Brain microvascular endothelial cell (primary cell): ENCODE measurements around the gene CR1.
A peak's percentile ranks its signal among the peaks of the same experiment; 100 is the strongest.
"Not testable (repeated sequence)": the region's sequence is repeated elsewhere in the genome, so short reads cannot be mapped to it uniquely, and the experiment has no call there.

ENCODE experiments used
- DNase-seq: peaks from one replicate; pipeline ENCODE4 v3.0.0-alpha.2; 2020
- H3K27ac ChIP-seq: fragments of 250-450 bp; sonication (Bioruptor Pico); 2 replicates; pipeline ENCODE4 v1.5.1; 2020; ENCODE audit warnings: mild to moderate bottlenecking, moderate library complexity
- H3K27me3 ChIP-seq: fragments of 250-450 bp; sonication (Bioruptor Pico); replicated peaks from 2 replicates; pipeline ENCODE4 v1.5.1; 2020; ENCODE audit warnings: mild to moderate bottlenecking
- H3K36me3 ChIP-seq: fragments of 250-450 bp; sonication (Bioruptor Pico); replicated peaks from 2 replicates; pipeline ENCODE4 v1.5.1; 2020; ENCODE audit warnings: mild to moderate bottlenecking
- H3K4me3 ChIP-seq: 2 replicates; pipeline ENCODE4 v1.5.1; 2011; ENCODE audit warnings: low read depth, mild to moderate bottlenecking, control low read depth, low read length, moderate library complexity
- in situ Hi-C: cut with HindIII; loops from 2 replicates; pipeline ENCODE4 v1.10.0; 2017; ENCODE audit warnings: low sequenced_read_pairs, low pct_ligation_motif_present
- TF ChIP-seq, protein P1 (sequence below): IDR thresholded peaks from 2 replicates; pipeline ENCODE4 v1.5.1; 2011; ENCODE audit warnings: low read depth, mild to moderate bottlenecking, moderate library complexity, low read length, control low read depth, inconsistent platforms; ENCODE audit errors: missing control alignments

Gene CR1

GRCh38 chr1:207669528-207670009 is 173.6 kb downstream of the CR1 start:
- no peak for DNase-seq
- H3K4me3 ChIP-seq = no peak overlapping the region
- TF ChIP-seq, protein P1, sequence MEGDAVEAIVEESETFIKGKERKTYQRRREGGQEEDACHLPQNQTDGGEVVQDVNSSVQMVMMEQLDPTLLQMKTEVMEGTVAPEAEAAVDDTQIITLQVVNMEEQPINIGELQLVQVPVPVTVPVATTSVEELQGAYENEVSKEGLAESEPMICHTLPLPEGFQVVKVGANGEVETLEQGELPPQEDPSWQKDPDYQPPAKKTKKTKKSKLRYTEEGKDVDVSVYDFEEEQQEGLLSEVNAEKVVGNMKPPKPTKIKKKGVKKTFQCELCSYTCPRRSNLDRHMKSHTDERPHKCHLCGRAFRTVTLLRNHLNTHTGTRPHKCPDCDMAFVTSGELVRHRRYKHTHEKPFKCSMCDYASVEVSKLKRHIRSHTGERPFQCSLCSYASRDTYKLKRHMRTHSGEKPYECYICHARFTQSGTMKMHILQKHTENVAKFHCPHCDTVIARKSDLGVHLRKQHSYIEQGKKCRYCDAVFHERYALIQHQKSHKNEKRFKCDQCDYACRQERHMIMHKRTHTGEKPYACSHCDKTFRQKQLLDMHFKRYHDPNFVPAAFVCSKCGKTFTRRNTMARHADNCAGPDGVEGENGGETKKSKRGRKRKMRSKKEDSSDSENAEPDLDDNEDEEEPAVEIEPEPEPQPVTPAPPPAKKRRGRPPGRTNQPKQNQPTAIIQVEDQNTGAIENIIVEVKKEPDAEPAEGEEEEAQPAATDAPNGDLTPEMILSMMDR = no peak
- no peaks in the 10 kb centered on the region for H3K36me3 ChIP-seq
- peaks cover 41% of the 10 kb centered on the region for H3K27me3 ChIP-seq
- in situ Hi-C loops = no loop called here
- H3K27ac ChIP-seq = no peak overlapping the region

GRCh38 chr1:207670192-207670591 is 174.2 kb downstream of the CR1 start:
- DNase-seq = no peak
- H3K27ac ChIP-seq = no peak overlapping the region
- in situ Hi-C loops = no loop called here
- no peaks in the 10 kb centered on the region for H3K36me3 ChIP-seq
- H3K4me3 ChIP-seq = no peak overlapping the region
- TF ChIP-seq, protein P1 = no peak
- H3K27me3 ChIP-seq = peaks cover 41% of the 10 kb centered on the region

GRCh38 chr1:207670997-207671396 is 175.0 kb downstream of the CR1 start:
- Histone ChIP-seq H3K27ac (no peak overlapping the region), H3K4me3 (no peak overlapping the region), H3K27me3 (peaks cover 41% of the 10 kb centered on the region), H3K36me3 (no peaks in the 10 kb centered on the region)
- in situ Hi-C loops = no loop called here
- TF ChIP-seq, protein P1 = no peak
- no peak for DNase-seq

GRCh38 chr1:207672522-207673130 is 176.7 kb downstream of the CR1 start:
- in situ Hi-C loops = no loop called here
- peak; percentile 25 for DNase-seq
- H3K27me3 ChIP-seq = peaks cover 38% of the 10 kb centered on the region
- H3K27ac ChIP-seq = no peak overlapping the region
- H3K4me3 ChIP-seq = no peak overlapping the region
- no peaks in the 10 kb centered on the region for H3K36me3 ChIP-seq
- TF ChIP-seq, protein P1 = peak; percentile 57

GRCh38 chr1:207673399-207673798 is 177.4 kb downstream of the CR1 start:
- Histone ChIP-seq H3K36me3 (no peaks in the 10 kb centered on the region), H3K27me3 (peaks cover 31% of the 10 kb centered on the region), H3K4me3 (no peak overlapping the region), H3K27ac (no peak overlapping the region)
- DNase-seq = no peak
- TF ChIP-seq, protein P1 = no peak
- in situ Hi-C loops = no loop called here

- TF ChIP-seq, protein P1 = no peak
- no peaks in the 10 kb centered on the region for H3K36me3 ChIP-seq
- no peak overlapping the region for H3K27ac ChIP-seq
- in situ Hi-C loops = no loop called here
- H3K4me3 ChIP-seq = no peak overlapping the region
- H3K27me3 ChIP-seq = peaks cover 9% of the 10 kb centered on the region
- DNase-seq = no peak
These were observed 180.2 kb downstream of the CR1 start for GRCh38 chr1:207676153-207676552.

- DNase-seq = peak; percentile 71
- in situ Hi-C loops = not testable (repeated sequence)
These were observed 184.8 kb downstream of the CR1 start for GRCh38 chr1:207680590-207681388.

DNA sequence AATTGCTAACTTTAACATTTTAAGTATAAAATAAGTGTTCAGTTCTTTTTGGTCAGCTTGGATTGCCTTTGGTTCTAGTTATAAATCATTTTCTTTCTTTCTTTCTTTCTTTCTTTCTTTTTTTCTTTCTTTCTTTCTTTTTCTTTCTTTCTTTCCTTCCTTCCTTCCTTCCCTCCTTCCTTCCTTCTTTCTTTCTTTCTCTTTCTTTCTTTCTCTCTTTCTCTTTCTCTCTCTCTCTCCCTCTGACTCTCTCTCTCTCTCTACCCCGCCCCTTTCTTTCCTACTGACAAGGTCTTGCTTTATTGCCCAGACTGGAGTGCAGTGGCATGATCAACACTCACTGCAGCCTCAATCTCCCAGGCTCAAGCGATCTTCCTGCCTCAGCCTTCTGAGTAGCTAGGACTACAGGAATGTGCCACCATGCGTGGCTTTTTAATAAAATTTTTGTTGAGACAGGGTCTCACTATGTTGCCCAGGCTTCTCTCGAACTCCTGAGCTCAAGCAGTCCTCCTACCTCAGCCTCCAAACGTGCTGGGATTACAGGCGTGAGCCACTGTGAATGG is 187.0 kb downstream of the CR1 start:
- H3K27ac ChIP-seq, H3K4me3 ChIP-seq, H3K27me3 ChIP-seq, in situ Hi-C loops, DNase-seq, H3K36me3 ChIP-seq: not testable (repeated sequence)

More at GRCh38 chr1:207680590-207681388, 184.8 kb downstream of the CR1 start:
- not testable (repeated sequence) for H3K4me3 ChIP-seq, H3K27me3 ChIP-seq, H3K36me3 ChIP-seq
- peak overlapping the region; percentile 47 for H3K27ac ChIP-seq
